ENCODE results near the gene MRM3.
"Not testable (repeated sequence)": the region's sequence is repeated elsewhere in the genome, so short reads cannot be mapped to it uniquely, and the experiment has no call there.

Gene MRM3

GRCh38 chr17:755319-755961 lies 26.7 kb upstream of the MRM3 start:
- FAIRE-seq: not testable (repeated sequence)

- not testable (repeated sequence) for FAIRE-seq
Measured at GRCh38 chr17:756010-756567, 26.1 kb upstream of the MRM3 start.

DNA sequence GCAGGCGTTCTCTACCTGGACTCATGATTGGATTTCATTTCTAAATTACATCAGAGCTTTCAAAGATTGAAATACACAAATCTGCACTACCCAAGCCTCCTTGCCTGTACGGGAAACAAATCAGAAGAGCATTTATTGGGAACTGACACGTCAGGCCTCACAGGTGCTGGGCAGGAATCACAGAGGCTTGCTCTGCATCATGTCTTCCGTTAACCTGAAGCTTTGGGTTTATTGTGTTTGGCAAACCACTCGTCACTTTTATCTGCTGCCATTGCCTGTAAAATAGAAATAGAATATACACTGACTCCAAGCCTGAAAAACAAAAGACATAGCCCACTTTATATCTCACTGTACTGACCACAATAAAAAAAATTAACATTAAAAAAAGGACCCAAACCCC lies 22.2 kb upstream of the MRM3 start:
- FAIRE-seq: no peak

GRCh38 chr17:760371-760770 lies 21.8 kb upstream of the MRM3 start:
- no peak for FAIRE-seq

DNA sequence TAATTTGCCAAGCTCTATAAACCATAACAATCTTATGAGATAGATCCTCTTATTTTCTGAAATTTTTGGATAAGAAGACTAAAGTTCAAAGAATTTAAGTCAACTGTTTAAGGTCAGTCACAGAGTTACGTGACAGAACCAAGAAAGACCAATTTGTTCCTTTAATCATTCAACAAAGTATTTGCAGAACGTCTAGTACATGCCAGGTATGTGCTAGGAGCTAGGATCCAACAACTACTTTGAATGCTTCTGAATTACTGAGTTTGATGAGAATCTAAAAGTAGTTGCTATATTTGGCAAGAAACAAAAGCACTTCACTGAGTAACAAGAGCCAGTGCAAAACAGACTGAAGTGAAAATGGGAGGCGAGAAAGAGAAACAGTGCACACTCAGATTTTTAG lies 15.1 kb upstream of the MRM3 start:
- no peak for FAIRE-seq

DNA sequence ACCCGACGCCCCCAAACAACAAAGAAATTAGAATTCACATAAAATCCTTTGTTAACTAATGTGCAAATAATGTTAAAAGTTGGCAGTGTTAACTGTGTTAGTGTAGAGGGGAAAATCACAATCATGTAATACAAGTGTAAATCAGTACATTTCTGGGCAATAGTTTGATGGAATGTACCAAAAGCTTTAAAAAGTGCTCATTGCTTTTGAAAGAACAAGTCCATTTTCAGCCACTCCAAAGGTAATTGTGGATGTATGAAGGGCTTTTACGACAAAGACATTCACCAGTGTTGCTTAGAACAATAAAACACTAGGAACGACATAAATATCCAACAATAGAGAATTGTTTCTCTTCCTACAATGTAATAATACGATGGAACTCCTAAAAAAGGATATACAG lies 9.1 kb upstream of the MRM3 start:
- FAIRE-seq: no peak

DNA sequence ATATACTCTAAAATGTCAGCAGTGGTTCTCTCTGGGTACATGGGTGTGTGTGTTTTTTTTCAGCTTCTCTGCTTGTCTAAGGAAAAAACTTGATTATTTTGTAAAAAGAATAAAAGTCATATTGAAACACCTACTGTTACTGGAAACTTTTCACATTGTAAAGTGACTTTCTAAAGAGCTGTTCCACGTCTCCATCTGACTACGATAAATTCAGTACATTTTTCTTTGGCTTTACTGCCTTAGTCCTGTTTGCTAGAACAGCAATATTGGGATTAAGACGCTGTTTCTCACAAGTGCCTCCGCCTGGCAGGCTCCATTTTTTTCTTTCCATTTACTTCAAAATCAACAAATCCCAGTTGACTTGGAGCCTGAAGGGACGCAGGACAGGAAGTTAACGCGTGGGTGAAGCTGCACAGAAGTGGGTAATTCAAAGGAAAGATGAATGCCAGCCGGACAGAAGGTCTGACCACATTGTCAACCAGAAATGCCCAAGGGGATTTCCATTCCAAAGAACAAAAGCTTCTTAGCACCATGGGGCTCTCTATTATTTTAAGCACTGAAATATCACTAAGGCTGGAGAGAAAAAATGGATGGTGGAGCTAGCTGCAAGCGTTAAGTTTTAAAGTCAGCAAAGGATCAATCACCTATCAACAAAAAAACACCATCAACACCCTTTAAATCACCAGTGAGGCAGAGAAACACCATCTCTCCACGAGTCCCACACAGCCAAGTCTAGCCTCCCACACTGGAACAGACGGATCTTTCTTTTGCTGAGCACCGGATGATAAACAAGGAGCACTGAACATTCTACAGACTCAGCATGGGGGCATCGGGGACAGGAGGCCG lies 8.5 kb upstream of the MRM3 start:
- FAIRE-seq: no peak

DNA sequence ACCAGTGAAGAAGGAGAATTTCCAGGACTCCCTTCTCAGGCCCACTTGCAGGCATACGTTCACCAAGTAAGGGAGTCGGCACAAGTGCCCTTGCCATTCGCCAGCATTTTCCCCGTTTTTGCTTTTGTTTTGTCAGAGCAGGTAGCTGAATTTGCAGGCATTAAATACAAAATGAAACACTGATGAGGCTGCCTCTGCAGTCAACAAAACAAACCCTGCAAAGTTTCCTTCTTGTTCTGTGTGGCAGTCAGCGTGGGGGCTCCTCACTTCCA lies 7.9 kb upstream of the MRM3 start:
- no peak for FAIRE-seq

DNA sequence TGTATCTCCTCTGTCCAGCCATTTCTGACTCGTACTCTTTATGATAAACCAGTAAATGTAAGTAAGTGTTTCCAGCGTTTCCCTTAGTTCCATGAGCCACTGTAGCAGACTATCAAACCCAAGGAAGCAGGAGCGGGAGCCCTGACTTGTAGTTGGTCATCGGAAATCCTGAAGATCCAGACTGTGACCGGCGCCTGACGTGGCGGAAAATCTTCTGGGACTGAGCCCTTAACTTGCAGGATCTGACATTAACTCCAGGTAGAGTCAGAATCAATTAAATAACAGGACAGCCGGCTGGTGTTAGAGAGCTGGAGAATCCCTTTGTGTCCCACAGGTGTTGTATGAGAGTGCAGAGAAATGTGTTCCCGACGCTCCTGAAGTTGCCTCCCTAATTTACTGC lies 4.1 kb upstream of the MRM3 start:
- no peak for FAIRE-seq

DNA sequence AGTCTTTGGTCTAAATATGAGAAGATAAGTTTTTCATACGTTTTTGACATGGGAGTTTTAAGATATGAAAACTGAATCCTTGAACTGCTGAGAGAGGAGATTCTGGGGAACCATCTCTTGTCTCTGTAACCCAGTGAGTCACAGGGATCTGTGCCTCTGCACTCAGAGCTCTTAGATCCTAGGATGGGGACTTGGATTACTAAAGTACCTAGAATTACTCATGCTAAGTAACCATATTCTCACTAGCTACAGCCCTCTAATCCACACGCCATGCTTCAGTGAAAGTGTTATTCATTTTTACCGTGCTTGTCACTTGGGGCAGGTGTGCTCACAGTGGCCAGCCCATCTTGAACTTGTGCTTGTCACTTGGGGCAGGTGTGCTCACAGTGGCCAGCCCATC lies 2.0 kb downstream of the MRM3 start:
- no peak for FAIRE-seq

- not testable (repeated sequence) for FAIRE-seq
Measured at GRCh38 chr17:785901-786300, 3.7 kb downstream of the MRM3 start.

DNA sequence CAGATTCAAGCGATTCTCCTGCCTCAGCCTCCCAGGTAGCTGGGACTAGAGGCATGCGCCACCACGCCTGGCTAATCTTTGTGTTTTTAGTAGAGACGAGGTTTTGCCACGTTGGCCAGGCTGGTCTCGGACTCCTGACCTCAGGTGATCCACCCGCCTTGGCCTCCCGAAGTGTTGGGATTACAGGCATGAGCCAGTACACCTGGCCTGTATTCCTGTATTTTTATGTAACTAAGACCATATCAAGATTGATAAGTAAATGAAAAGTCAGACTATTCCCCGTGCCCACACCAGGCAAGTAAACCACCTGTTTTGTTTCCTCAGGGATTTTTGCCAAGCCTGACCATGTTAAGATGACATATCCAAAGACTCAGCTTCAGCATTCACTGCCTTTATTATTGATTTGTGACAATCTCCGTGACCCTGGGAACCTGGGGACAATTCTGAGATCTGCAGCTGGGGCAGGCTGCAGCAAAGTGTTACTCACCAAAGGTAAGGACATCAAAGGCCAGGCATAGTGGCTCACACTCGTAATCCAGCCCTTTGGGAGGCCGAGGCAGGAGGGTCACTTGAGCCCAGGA lies 5.6 kb downstream of the MRM3 start:
- FAIRE-seq: no peak

GRCh38 chr17:788551-788950 lies 6.4 kb downstream of the MRM3 start:
- FAIRE-seq: no peak

- FAIRE-seq: no peak
Measured at GRCh38 chr17:789160-789840, 7.1 kb downstream of the MRM3 start.

GRCh38 chr17:789931-790873 lies 8.0 kb downstream of the MRM3 start:
- not testable (repeated sequence) for FAIRE-seq

DNA sequence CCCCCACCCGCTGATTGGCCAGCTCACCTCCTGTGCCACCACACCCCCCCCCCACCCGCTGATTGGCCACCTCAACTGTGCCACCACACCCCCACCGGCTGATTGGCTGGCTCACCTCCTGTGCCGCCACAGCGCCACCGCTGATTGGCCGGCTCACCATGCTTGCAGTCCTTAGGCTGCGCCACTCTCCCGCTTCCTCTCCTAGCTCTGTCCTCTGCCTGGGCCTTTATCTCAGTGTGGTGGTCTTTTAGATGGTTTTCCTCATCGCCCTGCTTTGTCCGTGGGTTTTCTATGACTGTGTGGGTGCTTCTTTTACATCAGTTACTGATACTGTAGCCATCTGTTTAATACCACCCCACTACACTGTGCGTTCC lies 8.7 kb downstream of the MRM3 start:
- not testable (repeated sequence) for FAIRE-seq

DNA sequence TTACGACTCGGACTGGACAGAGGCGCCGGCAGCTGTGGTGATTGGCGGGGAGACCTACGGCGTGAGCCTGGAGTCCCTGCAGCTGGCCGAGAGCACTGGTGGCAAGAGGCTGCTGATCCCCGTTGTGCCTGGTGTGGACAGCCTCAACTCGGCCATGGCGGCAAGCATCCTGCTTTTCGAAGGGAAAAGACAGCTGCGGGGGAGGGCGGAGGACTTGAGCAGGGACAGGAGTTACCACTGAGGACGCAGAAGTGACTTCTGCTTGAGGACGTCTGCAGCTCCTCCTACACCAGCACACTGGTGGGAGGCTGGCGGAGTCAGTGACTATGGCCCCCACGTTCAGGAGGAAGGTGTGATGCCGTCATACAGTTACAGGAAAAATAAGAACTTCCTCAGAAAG lies 9.7 kb downstream of the MRM3 start:
- no peak for FAIRE-seq

- no peak for FAIRE-seq
Measured at GRCh38 chr17:792277-792676, 10.1 kb downstream of the MRM3 start.

- FAIRE-seq: no peak
Measured at GRCh38 chr17:794876-795275, 12.7 kb downstream of the MRM3 start.

DNA sequence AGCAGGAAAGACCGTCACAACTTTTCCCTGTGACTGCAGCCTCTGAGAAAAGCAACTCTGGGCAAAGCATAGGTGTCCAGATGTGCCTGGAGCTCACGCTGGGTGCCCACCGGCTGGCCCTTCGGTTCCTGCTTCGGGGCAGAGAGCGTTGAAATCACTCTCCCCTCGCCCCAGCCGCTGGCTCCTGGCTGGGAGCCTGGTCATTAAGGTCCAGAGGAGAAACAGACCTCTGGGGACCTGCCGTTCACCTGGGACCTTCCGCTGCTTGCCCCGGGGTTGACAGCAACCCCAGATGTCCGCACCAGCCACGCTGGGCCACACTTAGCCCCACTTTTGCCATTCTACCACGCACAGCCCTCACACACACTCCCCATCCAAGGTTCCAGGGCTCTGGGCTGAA lies 13.1 kb downstream of the MRM3 start:
- no peak for FAIRE-seq

DNA sequence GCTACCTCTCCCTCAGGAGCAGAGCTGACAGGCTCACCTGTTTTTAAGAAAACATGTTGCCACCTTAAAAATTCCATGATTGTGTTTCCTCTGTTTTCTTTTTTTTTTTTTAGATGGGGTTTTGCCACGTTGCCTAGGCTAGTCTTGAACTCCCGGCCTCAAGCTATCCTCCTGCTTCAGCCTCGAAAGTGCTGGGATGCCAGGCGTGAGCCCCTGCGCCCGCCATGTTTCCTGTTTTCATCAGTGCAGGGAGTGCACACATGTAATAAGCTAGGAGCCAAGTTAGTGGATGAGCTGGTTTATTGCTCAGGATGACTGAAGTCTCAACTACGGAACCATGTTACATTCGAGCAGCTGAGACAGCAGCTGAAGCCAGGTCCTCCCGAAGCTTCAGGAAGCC lies 13.6 kb downstream of the MRM3 start:
- FAIRE-seq: no peak

GRCh38 chr17:796609-797008 lies 14.5 kb downstream of the MRM3 start:
- FAIRE-seq: no peak

All from A204.1 (cell line).